Lung microvascular endothelial cell (primary cell): Measurements from ENCODE around the gene CLK1. TPM values are rescaled to one million over a fixed set of nuclear protein-coding genes. Genes with fewer than 3 reads are reported as not detected.
"Not testable (repeated sequence)": the region's sequence is repeated elsewhere in the genome, so short reads cannot be mapped to it uniquely, and the experiment has no call there.

Source experiments
- DNase-seq, 2 donors: peaks; one replicate each; pipeline versions ENCODE4 v3.0.0 to v3.0.0-alpha.2; 2010; ENCODE audit warnings: low read depth in 2 of 2
- total RNA-seq: library from RNA; depleted of rRNA; stranded (reverse); fragments of >200 nt; gene quantifications from 2 replicates; pipeline ENCODE4 v1.2.1, GENCODE V29; 2014

CLK1 gene
- total RNA-seq, 1 donor from 2014 or later, result 87.5 TPM

DNA sequence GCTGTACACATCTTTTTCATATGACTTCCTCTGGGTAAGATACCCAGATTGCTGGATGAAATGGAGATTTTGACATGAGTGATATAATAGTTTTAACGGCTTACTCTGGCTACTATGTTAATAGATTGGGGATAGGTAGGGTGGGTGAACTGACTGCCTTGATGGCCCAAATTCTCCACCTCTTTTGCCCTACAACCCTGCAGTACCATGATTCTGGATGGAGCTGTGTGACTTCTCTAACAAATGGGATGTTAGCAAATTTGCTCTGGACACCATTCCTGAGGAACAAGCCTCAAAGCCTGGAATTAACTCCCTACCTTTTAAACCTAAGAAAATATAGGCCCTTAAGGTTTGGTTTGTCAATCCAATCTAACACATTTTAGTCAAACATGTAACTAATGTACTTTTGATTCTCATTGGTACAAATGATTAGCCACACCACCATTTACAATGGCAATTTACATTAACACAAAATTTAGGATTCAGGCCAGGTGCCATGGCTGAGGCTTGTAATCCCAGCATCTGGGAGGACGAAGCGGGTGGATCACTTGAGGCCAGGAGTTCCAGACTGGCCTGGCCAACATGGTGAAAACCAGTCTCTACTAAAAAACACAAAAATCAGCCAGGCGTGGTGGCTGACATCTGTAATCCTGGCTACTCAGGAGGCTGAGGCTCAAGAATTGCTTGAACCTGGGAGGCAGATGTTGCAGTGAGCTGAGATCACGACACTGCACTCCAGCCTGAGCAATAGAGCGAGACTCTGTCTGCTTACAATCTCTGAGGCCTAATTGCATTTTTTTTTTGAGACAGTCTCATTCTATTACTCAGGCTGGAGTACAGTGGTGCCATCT lies 12.8 kb downstream of the CLK1 start:
- DNase-seq, result no peak

DNA sequence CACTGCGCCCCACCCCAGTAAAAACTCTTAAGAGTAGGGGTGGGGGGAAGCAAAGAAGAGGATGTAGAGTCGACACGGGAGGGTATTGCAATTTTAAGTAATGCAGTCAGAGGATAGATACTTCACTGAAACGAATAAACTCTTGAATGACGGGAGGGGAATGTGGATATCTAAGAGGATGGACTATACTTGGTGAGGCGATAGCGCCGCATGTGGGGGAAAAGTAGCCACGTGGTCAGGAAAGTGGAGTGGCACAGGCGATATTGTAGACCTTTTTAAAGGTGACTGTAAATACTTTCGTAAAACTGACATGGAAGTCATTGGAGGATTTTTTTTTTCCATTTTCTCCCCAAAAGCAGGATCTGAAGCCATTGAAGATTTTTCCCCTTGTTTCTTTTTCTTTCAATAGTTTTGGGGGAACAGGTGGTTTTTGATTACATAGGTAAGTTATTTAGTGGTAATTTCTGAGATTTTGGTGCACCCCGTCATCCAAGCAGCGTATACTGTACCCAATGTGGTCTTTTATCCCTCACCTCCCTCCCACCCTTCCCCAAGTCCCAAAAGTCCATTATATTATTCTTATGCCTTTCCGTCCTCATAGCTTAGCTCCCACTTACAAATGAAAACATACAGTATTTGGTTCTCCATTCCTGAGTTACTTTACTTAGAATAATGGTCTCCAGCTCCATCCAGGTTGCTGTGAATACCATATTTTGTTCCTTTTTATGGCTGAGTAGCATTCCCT lies 13.8 kb downstream of the CLK1 start:
- DNase-seq, result no peak

DNA sequence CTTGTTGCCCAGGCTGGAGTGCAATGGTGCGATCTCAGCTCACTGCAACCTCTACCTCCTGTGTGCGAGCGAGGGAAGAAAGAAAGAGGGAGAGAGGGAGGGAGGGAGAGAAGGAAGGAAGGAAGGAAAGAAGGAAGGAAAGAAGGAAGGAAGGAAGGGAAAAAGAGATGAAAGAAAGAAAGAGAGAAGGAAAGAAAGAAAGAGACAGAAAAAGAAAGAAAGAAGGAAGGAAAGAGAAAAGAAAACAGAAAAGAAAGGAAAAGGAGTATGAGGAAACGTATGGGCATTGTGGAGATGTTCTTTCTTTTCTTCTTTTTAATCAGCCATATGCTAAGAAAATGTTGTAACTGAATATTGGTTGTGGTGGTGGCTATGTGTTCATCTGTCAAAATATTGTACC lies 16.5 kb downstream of the CLK1 start:
- no peak for DNase-seq

DNA sequence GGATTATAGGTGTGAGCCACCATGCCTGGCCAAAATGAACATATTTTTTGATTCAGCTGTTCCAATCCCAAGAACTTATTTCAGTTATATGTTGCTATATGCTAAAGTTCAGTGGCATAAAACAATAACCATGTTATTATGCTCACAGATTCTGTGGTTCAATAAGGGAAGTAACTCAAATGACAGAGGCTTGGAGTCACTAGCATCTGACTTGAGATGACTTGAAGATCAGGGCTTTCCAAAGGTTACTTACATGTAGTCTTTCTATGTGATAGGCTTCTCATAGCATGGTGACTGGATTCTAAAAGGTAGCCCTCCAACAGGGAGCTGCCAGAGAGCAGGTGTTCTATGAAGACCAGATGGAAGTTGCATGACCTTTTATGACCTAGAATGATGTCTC lies 17.2 kb downstream of the CLK1 start:
- DNase-seq, result no peak

DNA sequence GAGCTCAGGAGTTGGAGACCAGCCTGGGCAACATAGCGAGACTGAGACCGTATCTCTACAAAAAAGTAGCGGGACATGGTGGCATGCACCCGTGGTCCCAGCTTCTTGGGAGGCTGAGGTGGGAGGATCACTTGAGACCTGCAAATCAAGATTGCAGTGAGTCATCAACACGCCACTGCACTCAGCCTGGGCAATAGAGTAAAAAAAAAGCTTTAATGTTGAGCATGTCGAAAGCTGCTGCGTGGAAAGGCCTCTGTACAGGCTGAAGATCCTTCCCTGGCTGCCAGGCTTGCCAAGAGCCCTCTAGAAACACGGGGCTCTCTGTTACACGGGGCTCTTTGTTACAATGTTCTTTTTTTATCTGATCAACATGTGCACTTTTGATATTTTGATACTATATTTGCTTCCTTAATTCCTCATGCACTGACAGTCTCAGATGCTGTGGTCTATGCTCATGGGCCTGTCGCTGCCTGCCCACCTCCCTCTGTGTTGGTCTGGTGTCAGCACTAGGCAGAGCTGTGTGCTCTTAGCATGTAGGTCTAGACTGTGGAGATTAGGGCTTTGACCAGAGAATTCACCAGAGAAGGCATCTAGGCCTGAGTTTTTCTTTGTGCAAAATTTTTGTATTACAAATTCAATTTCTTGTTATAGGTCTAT lies 18.7 kb downstream of the CLK1 start:
- no peak for DNase-seq

DNA sequence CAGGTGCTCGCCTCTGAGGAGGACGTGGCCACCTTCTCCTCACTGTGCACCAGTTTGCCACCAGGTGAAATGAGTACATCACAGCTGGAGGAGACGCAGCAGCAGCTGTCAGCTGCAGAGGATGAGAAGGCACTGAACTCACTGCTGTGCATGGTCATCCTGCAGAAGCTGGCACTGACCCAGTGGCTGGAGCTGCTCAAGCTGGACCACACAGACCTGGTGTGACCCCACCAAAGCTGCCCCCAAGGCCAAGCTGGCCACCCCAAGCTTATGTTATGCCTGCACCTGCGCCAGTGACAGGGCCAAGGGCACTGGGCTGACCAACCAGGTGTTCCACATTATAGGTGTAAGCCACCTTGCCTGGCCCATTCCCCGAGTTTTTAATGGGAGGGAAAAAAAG lies 19.3 kb downstream of the CLK1 start:
- no peak for DNase-seq

DNA sequence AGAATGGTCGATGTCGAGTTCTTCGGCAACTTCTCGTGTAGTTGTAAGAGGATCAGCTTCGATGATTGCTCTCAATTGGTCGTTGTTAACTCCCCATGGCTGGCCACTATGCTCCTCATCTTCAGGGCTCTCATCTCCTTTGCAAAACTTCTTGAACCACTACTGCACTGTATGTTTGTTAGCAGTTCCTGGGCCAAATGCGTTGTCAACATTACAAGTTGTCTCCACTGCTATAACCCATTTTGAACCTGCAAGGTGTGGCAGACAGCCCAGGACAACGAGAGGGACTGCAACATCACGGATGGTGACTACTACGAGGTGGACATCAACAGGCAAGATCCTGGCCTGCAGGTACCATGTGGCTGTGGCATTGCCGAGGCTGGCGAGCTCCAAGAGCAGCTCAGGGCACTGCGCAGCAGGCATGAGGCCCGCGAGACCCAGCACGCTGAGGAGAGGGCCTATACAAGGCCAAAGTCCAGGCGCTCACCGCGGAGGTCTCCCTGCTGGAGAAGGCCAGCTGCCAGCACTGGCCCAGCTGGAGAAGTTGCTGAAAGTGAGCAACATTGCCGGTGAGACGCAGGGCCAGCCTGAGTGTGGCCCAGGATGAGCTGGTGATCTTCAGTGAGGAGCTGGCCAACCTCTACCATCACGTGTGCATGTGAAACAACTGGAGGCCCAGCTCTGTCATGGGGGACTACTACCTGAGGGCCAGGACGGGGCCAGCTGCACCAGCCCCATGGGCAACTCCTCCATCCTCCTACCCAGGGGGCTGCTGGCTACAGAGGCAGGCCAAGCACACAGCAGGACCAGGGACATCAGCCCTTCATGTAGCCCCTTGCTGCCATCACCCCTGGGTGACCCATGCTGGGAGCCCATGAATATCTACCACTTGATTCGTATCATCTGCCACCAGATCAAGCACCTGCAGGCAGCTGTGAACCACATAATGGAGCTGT lies 20.2 kb downstream of the CLK1 start:
- no peak for DNase-seq

DNA sequence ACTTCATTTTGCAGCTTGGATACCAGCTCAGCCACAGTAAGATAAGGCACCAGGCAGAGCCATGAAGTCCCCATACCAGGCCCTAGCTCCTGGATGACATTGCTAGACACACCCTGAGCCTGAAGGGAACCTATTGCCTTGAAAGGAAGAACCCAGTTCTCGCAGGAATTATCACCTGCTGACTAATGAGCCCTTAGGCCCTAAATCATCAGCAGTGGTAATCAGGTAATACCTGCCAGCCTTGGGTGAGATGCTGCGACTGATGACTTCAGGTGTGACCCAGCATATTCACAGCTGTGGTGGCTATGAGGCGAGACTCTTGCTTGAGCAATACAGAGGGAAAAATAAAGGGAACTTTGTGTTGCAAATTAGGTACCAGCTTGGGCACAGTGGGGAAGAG lies 24.9 kb downstream of the CLK1 start:
- no peak for DNase-seq

DNA sequence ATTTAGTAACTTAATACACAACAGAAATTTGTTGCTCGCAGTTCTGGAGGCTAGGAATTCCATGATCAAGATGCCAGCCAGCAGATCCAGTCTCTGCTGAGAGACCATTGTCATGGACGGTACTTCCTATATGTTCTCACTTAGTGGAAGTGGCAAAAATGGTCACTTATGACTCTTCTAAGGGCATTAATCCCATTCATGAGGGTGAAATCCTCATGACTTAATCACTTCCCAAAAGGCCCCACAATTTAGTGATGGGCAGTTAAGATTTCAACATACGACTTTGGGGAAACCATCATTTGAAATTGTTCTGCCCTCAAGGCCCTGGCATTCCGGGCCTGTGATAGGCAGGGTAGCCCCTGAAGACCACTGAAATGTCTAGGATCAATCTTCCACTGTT lies 29.8 kb downstream of the CLK1 start:
- no peak for DNase-seq

DNA sequence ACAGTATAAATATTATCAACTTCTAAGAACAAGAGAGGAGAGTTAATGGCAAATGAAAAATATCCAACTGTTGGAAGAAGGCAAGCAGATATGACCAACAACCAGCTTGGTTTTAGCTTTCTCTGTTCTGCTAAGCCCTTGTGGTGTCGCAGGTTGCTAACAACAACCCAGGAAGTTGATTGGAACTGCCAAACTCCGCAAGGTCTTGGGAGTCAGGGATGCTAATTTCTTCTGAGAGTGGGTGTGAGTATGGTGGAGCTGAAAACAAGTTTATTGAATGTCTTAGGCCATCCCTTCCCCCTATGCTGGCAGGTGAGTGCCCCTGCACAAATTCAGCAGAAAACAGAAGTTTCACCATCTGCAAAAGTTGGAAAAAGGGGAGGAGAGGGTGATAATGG lies 35.2 kb downstream of the CLK1 start:
- no peak for DNase-seq

DNA sequence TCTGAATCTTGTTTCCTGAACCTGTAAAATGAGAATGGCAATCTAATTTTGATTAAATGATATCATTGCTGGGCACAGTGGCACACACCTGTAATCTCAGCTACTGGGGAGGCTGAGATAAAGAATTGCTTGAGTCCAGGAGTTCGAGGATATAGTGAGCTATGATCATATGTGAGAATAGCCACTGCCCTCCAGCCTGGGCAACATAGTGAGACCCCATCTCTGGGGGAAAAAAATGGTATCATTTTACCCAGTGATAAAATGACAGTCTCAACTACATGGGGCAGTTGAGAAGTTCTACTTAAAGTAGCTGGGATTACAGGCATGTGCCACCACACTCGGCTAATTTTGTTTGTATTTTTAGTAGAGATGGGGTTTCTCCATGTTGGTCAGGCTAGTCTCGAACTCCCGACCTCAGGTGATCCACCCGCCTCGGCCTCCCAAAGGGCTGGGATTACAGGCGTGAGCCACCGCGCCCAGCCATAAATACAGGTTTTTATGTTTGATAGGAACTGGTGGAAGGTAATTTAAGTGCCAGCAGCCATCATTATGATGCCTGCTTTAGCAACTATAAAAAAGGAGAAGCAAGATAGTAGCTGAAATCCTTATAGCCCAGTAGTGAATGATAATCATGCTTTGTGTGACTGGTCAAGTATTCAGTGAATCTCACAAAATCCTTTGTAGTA lies 35.7 kb downstream of the CLK1 start:
- no peak for DNase-seq

DNA sequence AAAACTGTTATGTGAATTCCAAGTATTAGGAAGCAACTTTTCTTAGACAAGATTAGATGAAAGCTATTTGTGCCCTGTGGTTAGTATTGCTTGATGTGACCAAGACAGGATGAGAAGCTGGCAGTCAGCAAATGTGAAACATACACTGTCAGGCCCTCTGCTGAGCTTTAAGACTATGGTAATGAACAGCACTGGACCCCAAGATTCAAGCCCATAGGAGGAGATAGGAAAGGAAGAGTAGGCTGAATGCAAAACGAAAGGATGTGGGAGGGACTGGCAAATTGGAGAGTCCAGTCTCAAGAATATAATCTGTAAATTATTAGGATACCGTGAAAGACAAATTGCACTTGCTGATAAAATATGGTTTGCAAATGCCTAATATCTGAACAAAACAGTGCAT lies 36.4 kb downstream of the CLK1 start:
- no peak for DNase-seq

DNA sequence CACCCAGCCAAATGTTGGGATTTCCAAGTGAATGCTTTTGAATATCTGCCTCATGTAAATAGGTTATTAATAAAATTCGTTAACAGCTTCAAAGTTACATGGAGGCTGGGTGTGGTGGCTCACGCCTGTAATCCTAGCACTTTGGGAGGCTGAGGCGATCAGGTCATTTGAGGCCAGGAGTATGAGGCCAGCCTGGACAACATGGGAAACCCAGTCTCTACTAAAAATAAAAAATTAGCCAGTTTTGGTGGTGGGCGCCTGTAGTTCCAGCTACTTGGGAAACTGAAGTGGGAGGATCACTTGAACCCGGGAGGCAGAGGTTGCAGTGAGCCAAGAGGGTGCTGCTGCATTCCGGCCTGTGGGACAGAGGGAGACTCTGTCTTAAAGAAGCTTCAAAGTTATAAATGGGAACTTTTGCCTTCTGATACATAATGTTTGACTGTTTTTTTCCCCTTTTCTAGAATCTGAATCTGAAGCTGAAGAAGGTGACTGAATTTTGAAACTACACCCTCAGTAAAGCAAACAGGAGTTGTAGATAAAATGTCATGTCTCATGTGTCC lies 42.7 kb downstream of the CLK1 start:
- DNase-seq, result no peak

DNA sequence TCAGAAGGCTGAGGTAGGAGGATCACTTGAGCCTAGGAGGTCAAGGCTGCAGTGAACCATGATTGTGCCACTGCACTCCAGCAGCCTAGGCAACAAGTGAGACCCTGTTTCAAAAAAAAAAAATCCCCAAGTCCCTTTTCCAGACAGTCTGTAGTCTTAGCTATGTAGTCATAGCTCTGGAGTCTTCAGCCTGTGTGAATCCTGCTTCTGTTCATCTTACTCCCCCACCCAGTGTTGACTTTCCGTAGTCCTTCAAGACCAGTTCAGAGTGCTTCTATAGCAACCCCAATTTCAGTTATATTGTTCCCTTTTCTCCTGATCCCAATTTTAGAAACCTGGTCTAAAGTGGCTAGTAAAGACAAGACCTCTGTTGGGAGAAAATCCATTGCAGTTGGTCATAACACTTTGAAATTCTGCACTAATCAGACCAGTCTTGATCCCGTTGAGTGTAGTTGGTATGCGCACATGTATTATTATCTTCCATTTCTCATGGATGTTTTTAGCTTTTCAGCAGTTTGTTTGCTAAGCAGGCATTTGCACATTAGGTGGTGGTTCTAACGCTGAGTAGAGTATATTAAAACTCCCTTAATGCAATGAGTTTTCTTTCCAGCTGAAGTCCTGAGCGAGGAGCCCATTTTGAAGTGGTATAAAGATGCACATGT lies 43.8 kb downstream of the CLK1 start:
- no peak for DNase-seq

DNA sequence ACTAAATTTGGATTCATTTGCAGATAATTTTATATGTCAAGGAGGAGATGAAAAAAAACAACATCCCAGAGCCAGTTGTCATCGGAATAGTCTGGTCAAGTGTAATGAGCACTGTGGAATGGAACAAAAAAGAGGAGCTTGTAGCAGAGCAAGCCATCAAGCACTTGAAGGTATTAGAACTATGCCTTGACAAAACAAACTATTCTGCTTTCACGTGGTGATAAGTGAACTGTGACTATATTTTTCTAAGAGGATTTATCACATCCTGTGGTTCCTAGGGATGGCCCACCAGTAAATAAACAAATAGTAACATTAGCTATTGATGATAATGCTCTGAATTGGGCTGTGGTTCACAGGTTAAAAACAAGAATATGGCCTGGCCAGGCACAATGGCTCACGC lies 45.7 kb downstream of the CLK1 start:
- DNase-seq, result not testable (repeated sequence)

DNA sequence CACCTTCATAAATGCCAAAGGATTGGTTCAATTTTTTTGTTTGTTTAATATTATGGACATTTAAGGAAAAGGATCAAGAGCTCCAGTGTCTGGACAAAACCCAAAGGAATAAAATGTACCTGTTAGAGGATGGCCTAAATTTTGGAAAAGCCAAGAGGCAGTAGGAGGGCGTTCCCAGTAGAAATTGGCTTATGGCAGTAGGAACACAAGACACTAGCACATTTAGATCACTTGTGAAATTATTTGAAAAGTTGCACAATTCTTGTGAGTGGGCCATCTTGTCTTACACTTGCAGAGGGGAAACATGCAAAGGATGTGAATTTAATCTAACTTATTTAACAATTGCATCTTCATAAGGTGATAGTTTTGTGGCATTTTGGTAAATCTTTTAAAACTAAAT lies 49.5 kb downstream of the CLK1 start:
- no peak for DNase-seq

DNA sequence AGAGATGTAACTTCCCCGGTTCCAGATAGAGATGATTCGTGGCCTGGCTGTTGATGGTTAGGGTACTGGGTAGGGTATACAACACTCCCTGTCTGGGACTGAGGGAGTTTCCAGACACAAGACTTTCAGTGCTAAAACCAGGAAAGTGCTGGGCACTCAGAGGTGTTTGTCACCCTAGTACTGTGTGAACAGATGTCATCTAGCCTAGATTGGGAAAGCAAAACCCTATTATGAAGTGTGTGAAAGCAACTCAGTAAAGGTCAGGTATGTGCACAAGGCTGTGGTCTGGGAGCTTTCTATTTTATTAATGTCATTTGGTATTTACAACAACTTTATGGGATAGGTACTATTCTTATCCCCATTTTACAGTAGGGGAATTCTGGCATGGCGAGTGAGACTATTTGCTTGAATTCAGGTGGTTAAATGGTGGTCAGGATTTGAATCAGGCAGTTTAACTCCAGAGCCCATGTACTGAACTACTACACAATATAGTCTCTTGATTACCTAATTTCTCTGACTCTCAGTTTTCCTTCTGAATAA lies 50.1 kb downstream of the CLK1 start:
- DNase-seq, result peak in 1 of 2 donors; percentile 15

DNA sequence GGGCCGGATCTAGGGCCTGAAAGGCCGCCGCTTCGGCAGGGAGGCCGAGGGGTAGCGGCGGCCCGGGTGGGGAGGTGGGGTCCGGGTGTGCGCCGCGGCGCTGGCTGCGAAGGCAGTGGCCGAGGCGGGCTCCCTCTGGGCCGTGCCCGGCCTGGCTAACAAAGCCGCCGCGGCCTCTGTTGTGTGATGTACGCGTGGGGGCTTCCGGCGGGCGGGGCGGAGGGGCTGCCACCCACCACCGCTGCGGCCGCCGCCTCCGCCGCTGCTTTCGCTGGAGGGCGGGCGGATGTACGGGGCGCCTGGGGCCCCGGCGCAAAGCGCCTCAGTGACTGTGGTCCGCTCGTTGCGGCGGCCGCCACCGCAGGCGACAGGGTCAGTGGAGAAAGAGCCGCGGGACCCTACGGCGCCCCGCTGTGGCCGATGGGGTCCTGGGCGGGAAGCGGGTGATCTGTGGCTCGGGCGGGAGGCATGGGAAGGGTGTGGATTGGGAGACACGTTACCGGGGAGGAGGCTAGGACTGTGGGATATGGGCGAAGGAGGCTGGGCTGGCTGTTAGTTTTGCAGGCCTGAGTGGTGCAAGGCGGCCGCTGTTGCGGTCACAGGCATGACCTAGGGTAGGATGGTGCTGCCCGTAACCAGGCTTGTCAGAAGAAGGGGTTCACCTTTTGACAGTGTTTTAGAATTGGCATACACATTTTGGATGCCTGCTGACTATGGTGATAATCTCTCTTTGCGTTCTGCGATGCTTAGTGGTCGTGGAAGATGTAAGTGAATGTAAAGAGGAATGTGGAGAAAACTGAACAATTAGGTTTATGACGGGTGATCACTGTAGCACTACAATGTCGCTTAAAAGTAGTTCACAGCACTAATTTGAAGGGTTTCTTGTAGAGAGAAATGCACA lies 52.1 kb downstream of the CLK1 start:
- peak; percentile 73 to 79 for DNase-seq
